ENCODE measurements around the gene ITGBL1.
A peak's percentile ranks its signal among the peaks of the same experiment; 100 is the strongest.

The ITGBL1 gene

GRCh38 chr13:101648766-101649487, 196.5 kb downstream of the ITGBL1 start:
- DNase-seq: no peak
- in situ Hi-C loops (cut with MboI; ENCODE audit: low pct_unique_long_range_greater_than_20kb, low sequenced_read_pairs): no loop called here

GRCh38 chr13:101649488-101650126, 197.1 kb downstream of the ITGBL1 start:
- in situ Hi-C loops (cut with MboI; ENCODE audit: low pct_unique_long_range_greater_than_20kb, low sequenced_read_pairs): no loop called here
- DNase-seq: no peak

- DNase-seq: no peak
- in situ Hi-C loops (cut with MboI; ENCODE audit: low pct_unique_long_range_greater_than_20kb, low sequenced_read_pairs): no loop called here
Observed at GRCh38 chr13:101654883-101655282, 202.4 kb downstream of the ITGBL1 start.

- in situ Hi-C loops (cut with MboI; ENCODE audit: low pct_unique_long_range_greater_than_20kb, low sequenced_read_pairs): no loop called here
- DNase-seq: peak; percentile 39
Observed at GRCh38 chr13:101655435-101655834, 203.0 kb downstream of the ITGBL1 start.

GRCh38 chr13:101660711-101661110, 208.2 kb downstream of the ITGBL1 start:
- in situ Hi-C loops (cut with MboI; ENCODE audit: low pct_unique_long_range_greater_than_20kb, low sequenced_read_pairs): no loop called here
- no peak for DNase-seq

- no peak for DNase-seq
- in situ Hi-C loops (cut with MboI; ENCODE audit: low pct_unique_long_range_greater_than_20kb, low sequenced_read_pairs): no loop called here
Observed at GRCh38 chr13:101661839-101662238, 209.4 kb downstream of the ITGBL1 start.

GRCh38 chr13:101673360-101674105, 221.1 kb downstream of the ITGBL1 start:
- in situ Hi-C loops (cut with MboI; ENCODE audit: low pct_unique_long_range_greater_than_20kb, low sequenced_read_pairs): no loop called here
- no peak for DNase-seq

- DNase-seq: no peak
- in situ Hi-C loops (cut with MboI; ENCODE audit: low pct_unique_long_range_greater_than_20kb, low sequenced_read_pairs): no loop called here
Observed at GRCh38 chr13:101681834-101682233, 229.4 kb downstream of the ITGBL1 start.

GRCh38 chr13:101686003-101686402, 233.5 kb downstream of the ITGBL1 start:
- DNase-seq: no peak
- in situ Hi-C loops (cut with MboI; ENCODE audit: low pct_unique_long_range_greater_than_20kb, low sequenced_read_pairs): no loop called here

- DNase-seq: no peak
Observed at GRCh38 chr13:101690871-101691270, 238.4 kb downstream of the ITGBL1 start.

GRCh38 chr13:101691341-101691860, 238.9 kb downstream of the ITGBL1 start:
- no peak for DNase-seq
- in situ Hi-C loops (cut with MboI; ENCODE audit: low pct_unique_long_range_greater_than_20kb, low sequenced_read_pairs): no loop called here

More at GRCh38 chr13:101690871-101691270, 238.4 kb downstream of the ITGBL1 start:
- in situ Hi-C loops (cut with MboI; ENCODE audit: low pct_unique_long_range_greater_than_20kb, low sequenced_read_pairs): no loop called here

GRCh38 chr13:101695870-101696516, 243.5 kb downstream of the ITGBL1 start:
- DNase-seq: no peak

GRCh38 chr13:101697745-101698144, 245.3 kb downstream of the ITGBL1 start:
- DNase-seq: no peak

More at GRCh38 chr13:101695870-101696516, 243.5 kb downstream of the ITGBL1 start:
- in situ Hi-C loops (cut with MboI; ENCODE audit: low pct_unique_long_range_greater_than_20kb, low sequenced_read_pairs): no loop called here

GRCh38 chr13:101698400-101698799, 245.9 kb downstream of the ITGBL1 start:
- in situ Hi-C loops (cut with MboI; ENCODE audit: low pct_unique_long_range_greater_than_20kb, low sequenced_read_pairs): no loop called here
- no peak for DNase-seq

More at GRCh38 chr13:101697745-101698144, 245.3 kb downstream of the ITGBL1 start:
- in situ Hi-C loops (cut with MboI; ENCODE audit: low pct_unique_long_range_greater_than_20kb, low sequenced_read_pairs): no loop called here

GRCh38 chr13:101700598-101700997, 248.1 kb downstream of the ITGBL1 start:
- in situ Hi-C loops (cut with MboI; ENCODE audit: low pct_unique_long_range_greater_than_20kb, low sequenced_read_pairs): no loop called here
- no peak for DNase-seq

GRCh38 chr13:101703081-101703480, 250.6 kb downstream of the ITGBL1 start:
- no peak for DNase-seq
- in situ Hi-C loops (cut with MboI; ENCODE audit: low pct_unique_long_range_greater_than_20kb, low sequenced_read_pairs): no loop called here

GRCh38 chr13:101703838-101704237, 251.4 kb downstream of the ITGBL1 start:
- in situ Hi-C loops (cut with MboI; ENCODE audit: low pct_unique_long_range_greater_than_20kb, low sequenced_read_pairs): no loop called here
- no peak for DNase-seq

GRCh38 chr13:101706651-101707050, 254.2 kb downstream of the ITGBL1 start:
- peak; percentile 39 for DNase-seq
- in situ Hi-C loops (cut with MboI; ENCODE audit: low pct_unique_long_range_greater_than_20kb, low sequenced_read_pairs): no loop called here

- no peak for DNase-seq
- in situ Hi-C loops (cut with MboI; ENCODE audit: low pct_unique_long_range_greater_than_20kb, low sequenced_read_pairs): no loop called here
Observed at GRCh38 chr13:101707659-101708058, 255.2 kb downstream of the ITGBL1 start.

Measured in KBM-7 (cell line).